T-cell (primary cell): ENCODE results near the gene BACE1. TPM values are rescaled to one million over a fixed set of nuclear protein-coding genes. Genes with fewer than 3 reads are reported as not detected.

Experiments
- ATAC-seq, 4 experiments: fragments of 200-7000 bp in 3 of 4; fragments of 150-1000 bp in 1 of 4; cut with Tn5 transposase; replicated peaks in 1 of 4; 1 replicate in 3 of 4; 2 replicates in 1 of 4; pipeline ENCODE4 v1.10.0; 2021; ENCODE audit warnings: moderate library complexity in 3 of 4, mild to moderate bottlenecking in 2 of 4, moderate number of reproducible peaks in 1 of 4
- CTCF ChIA-PET, 2 donors: fragments of 300-600 bp; sonication (Branson Sonifier 250); formaldehyde crosslinking; loops; one replicate each; lab custom pipeline; 2022; ENCODE audit warnings: antibody characterized with exemption in 2 of 2; lab: Charles Lee
- POLR2A ChIA-PET, 2 donors: fragments of 300-600 bp; sonication (Branson Sonifier 250); formaldehyde crosslinking; loops; one replicate each; lab custom pipeline; 2022; ENCODE audit warnings: antibody characterized with exemption in 2 of 2; lab: Charles Lee
- DNase-seq, 35 experiments: peaks; one replicate each; pipeline versions ENCODE4 v3.0.0 to v3.0.0-alpha.2; 2013 to 2023
- H3K27ac ChIP-seq: one replicate; pipeline ENCODE4 v1.5.1; 2013; ENCODE audit warnings: low read length
- H3K27me3 ChIP-seq, 2 experiments: replicated peaks in 1 of 2; 1 replicate in 1 of 2; 2 replicates in 1 of 2; pipeline versions ENCODE4 v1.6.1 to v1.7.0; 2013; ENCODE audit warnings: low read length in 1 of 2, mixed read lengths in 1 of 2; ENCODE audit not compliant: control insufficient read depth in 2 of 2, insufficient read depth in 2 of 2; ENCODE audit errors: extremely low read depth in 1 of 2
- H3K36me3 ChIP-seq, 2 donors: 1 replicate in 1 of 2; 2 replicates in 1 of 2; pipeline versions ENCODE4 v1.6.1 to v1.7.0; 2013; ENCODE audit warnings: low read length in 1 of 2; ENCODE audit not compliant: control insufficient read depth in 2 of 2, insufficient read depth in 1 of 2; ENCODE audit errors: extremely low read depth in 1 of 2
- H3K4me1 ChIP-seq, 2 experiments: 1 replicate in 1 of 2; 2 replicates in 1 of 2; pipeline versions ENCODE4 v1.6.1 to v1.7.0; 2013; ENCODE audit warnings: low read length in 2 of 2, mixed read lengths in 1 of 2; ENCODE audit not compliant: insufficient read depth in 2 of 2, control insufficient read depth in 1 of 2; ENCODE audit errors: extremely low read depth in 1 of 2
- H3K4me3 ChIP-seq, 2 donors: 1 replicate in 1 of 2; 2 replicates in 1 of 2; pipeline versions ENCODE4 v1.5.1 to v1.7.0; 2013; ENCODE audit warnings: mild to moderate bottlenecking in 2 of 2, low read length in 1 of 2, moderate library complexity in 1 of 2; ENCODE audit not compliant: control insufficient read depth in 1 of 2; ENCODE audit errors: extremely low read depth in 1 of 2
- H3K9me3 ChIP-seq: 2 replicates; pipeline ENCODE4 v1.7.0; 2013
- H3K27ac Mint-ChIP-seq, 2 donors: one replicate each; pipeline ENCODE4 v1.8.0; 2020 to 2021; ENCODE audit warnings: mild to moderate bottlenecking in 2 of 2, mixed read lengths in 2 of 2
- H3K27me3 Mint-ChIP-seq, 2 donors: one replicate each; pipeline ENCODE4 v1.8.0; 2021 to 2022; ENCODE audit warnings: mixed read lengths in 2 of 2
- H3K36me3 Mint-ChIP-seq: one replicate; pipeline ENCODE4 v1.8.0; 2021; ENCODE audit warnings: mixed read lengths
- H3K4me1 Mint-ChIP-seq, 3 donors: one replicate each; pipeline ENCODE4 v1.8.0; 2020 to 2022; ENCODE audit warnings: mixed read lengths in 3 of 3, mild to moderate bottlenecking in 1 of 3
- H3K4me3 Mint-ChIP-seq, 3 donors: one replicate each; pipeline ENCODE4 v1.8.0; 2020 to 2022; ENCODE audit warnings: mild to moderate bottlenecking in 3 of 3, mixed read lengths in 3 of 3, moderate library complexity in 3 of 3
- H3K9me3 Mint-ChIP-seq, 3 donors: one replicate each; pipeline ENCODE4 v1.8.0; 2020 to 2022; ENCODE audit warnings: mixed read lengths in 3 of 3
- WGBS: methylation state at CpG from one replicate; pipeline ENCODE4 v1.1.5; 2013; ENCODE audit warnings: missing lambda C conversion rate; ENCODE audit not compliant: insufficient coverage; 5-methylcytosine and 5-hydroxymethylcytosine counted together
- total RNA-seq, 35 experiments: library from RNA in 6 of 35; stranded (reverse) in 6 of 35; fragments of 120-200 nt in 1 of 35; gene quantifications; one replicate each; pipeline versions ENCODE4 v1.2.1 to v1.2.4 and lab custom pipeline; 2013 to 2026

Gene BACE1
- total RNA-seq, 5 donors from 2014 or later (not counting 1 experiment from before 2014, with no cell fraction given) = 1.3 to 2.3 (median 1.9) TPM

GRCh38 chr11:117239295-117239694, 76.8 kb downstream of the BACE1 start:
- CTCF ChIA-PET = interaction anchor here in 1 of 2 donors (1.2 kb wide), 1 partner anchor 13 kb away, joined by 3 read pairs; no protein-coding TSS in a partner anchor
- WGBS = 89% methylated on average over 5 of the region's 6 CpGs
- peaks cover 11 to 18% of the 10 kb centered on the region in 2 donors for H3K36me3 ChIP-seq

GRCh38 chr11:117238221-117238620, 77.8 kb downstream of the BACE1 start:
- Mint-ChIP-seq H3K4me3 (no peak overlapping the region), H3K4me1 (peaks cover 13 to 16% (median 14%) of the 10 kb centered on the region in 3 donors), H3K9me3 (no peaks in the 10 kb centered on the region), H3K27me3 (no peaks in the 10 kb centered on the region), H3K36me3 (peaks cover 15% of the 10 kb centered on the region), H3K27ac (no peak overlapping the region)
- ChIA-PET CTCF (no interaction called here), POLR2A (no interaction called here)
- 100% methylated on average over 2 of the region's 5 CpGs for WGBS
- Histone ChIP-seq H3K27me3 (no peaks in the 10 kb centered on the region), H3K4me3 (no peak overlapping the region), H3K36me3 (peaks cover 11 to 14% of the 10 kb centered on the region in 2 donors), H3K4me1 (peaks cover under 1 to 4% of the 10 kb centered on the region in 2 experiments), H3K27ac (no peak overlapping the region), H3K9me3 (no peaks in the 10 kb centered on the region)
- ATAC-seq (no peak), DNase-seq (no peak)

More at GRCh38 chr11:117239295-117239694, 76.8 kb downstream of the BACE1 start:
- Mint-ChIP-seq H3K4me3 (no peak overlapping the region), H3K9me3 (no peaks in the 10 kb centered on the region), H3K27me3 (no peaks in the 10 kb centered on the region), H3K27ac (no peak overlapping the region), H3K4me1 (peaks cover 2 to 5% (median 3%) of the 10 kb centered on the region in 3 donors), H3K36me3 (peaks cover 18% of the 10 kb centered on the region)
- POLR2A ChIA-PET = no interaction called here
- H3K4me3 ChIP-seq = no peak overlapping the region
- DNase-seq (no peak), ATAC-seq (no peak)
- H3K27ac ChIP-seq = no peak overlapping the region
- no peaks in the 10 kb centered on the region for H3K9me3 ChIP-seq
- no peaks in the 10 kb centered on the region for H3K27me3 ChIP-seq
- no peaks in the 10 kb centered on the region for H3K4me1 ChIP-seq

Other genes starting within 250 kb of the BACE1 start
- 10 to 100 TPM; 56.3 to 78.0 (median 63.8) TPM for gene SIK3, start 217.8 kb downstream of the BACE1 start, total RNA-seq
- gene PAFAH1B2, start 172.0 kb downstream of the BACE1 start, total RNA-seq = 10 to 100 TPM; 44.1 to 55.9 (median 55.6) TPM
- gene SIDT2, start 137.5 kb downstream of the BACE1 start, total RNA-seq = 100 to 1,000 TPM in 2 of 5 donors, 10 to 100 TPM in 3; 46.3 to 110 (median 59.5) TPM
- 10 to 100 TPM in 4 of 5 donors, 1 to 10 TPM in 1; 8.5 to 19.7 (median 13.4) TPM for gene TAGLN, start 116.9 kb downstream of the BACE1 start, total RNA-seq
- gene PCSK7, start 84.2 kb downstream of the BACE1 start, total RNA-seq = 100 to 1,000 TPM; 300 to 368 (median 336) TPM
- 10 to 100 TPM; 21.6 to 31.7 (median 30.5) TPM for gene RNF214, start 83.6 kb downstream of the BACE1 start, total RNA-seq
- 10 to 100 TPM in 3 of 5 donors, 1 to 10 TPM in 2; 4.5 to 11.3 (median 10.1) TPM for gene BACE1-AS, start 24.9 kb downstream of the BACE1 start, total RNA-seq
- 10 to 100 TPM; 44.5 to 59.9 (median 52.5) TPM for gene CEP164, start 11.6 kb upstream of the BACE1 start, total RNA-seq